Measurements from ENCODE around the gene GPX4.

The GPX4 gene

DNA sequence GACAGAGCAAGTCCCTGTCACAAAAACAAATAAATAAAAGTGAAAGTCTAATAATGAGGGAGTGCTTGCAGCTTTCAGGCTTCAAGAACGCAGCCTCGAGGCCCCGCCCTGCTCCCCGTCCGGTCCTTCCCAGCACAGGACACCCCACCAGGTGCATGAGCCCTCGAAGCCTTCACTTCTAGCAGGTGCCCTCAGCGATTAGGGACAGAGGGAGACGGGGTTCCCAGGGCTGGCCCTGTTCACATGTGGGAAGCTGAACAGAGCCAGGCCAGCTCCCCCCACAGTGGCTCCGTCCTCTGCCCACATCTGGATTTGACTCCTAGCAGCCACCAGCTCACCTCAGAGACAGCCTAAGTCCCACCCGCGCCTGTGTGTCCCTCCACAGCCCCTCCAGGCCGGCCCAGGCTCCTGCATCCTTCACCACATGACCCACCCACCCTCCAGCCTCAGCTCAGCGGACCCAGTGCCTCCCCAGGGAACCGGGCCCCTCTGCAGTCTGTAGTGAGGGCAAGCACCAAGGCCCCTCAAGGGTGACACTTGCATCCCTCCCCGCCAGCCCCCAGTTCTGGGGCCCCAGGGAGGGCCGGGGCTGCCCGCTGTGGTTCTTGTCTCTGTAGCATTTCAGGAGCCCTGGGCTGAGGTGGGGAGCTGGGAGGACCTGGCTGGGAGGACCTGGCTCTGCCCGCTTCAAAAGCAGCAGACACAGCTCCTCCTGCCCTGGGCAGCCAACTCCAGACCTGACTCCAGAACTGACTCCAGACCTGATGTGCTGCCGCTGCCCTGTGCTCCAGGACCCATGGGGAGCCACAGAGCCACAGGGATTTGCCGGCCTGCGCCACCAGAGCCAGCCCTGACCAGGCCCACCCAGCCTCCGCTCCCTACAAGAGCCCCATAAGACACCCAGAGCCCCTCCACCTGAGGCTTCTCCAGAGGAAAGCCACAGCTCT is 27.2 kb downstream of the GPX4 start:
- peak; percentile 45 for DNase-seq (ENCODE audit: low spot score)

DNA sequence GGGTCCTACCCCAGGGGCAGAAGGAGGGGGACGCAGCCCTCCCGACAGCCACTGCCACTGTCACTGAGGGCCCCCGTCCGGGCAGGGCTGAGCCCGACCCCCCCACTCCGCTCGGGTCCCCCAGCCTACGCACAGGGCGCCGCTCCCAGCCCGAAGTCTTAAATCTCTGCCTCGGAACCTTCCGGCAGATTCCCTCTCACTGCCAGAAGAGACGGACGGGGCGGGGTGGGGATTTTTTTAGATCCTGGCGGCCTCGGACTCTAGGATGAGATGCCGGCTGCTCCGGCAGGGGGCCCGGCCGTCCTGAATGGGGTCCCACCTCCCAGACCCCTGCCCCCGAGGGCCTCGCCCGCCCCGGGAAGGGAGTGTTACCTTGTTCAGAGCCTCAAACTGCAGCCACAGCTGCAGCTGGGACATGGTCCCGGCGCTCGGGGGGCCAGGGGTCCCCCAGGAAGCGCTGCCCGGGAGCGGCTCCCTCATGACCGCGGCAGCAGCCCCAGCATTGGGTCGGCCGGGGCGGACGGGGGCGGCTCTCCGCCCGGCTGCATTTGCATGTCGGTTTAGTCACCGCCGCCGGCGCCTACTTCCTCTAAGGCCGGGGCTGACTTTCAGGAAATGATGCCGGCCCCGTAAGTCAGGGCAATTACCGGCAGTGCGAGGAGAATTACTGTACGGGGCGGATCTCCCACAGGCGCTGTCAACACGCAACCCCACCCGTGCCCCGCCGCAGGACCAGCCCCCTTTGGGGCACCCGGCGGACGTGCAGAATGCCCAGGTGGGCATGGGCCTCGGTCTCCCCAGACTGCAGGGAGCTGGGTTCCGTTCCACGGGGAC is 28.1 kb downstream of the GPX4 start:
- peak; percentile 90 for DNase-seq (ENCODE audit: low spot score)

DNA sequence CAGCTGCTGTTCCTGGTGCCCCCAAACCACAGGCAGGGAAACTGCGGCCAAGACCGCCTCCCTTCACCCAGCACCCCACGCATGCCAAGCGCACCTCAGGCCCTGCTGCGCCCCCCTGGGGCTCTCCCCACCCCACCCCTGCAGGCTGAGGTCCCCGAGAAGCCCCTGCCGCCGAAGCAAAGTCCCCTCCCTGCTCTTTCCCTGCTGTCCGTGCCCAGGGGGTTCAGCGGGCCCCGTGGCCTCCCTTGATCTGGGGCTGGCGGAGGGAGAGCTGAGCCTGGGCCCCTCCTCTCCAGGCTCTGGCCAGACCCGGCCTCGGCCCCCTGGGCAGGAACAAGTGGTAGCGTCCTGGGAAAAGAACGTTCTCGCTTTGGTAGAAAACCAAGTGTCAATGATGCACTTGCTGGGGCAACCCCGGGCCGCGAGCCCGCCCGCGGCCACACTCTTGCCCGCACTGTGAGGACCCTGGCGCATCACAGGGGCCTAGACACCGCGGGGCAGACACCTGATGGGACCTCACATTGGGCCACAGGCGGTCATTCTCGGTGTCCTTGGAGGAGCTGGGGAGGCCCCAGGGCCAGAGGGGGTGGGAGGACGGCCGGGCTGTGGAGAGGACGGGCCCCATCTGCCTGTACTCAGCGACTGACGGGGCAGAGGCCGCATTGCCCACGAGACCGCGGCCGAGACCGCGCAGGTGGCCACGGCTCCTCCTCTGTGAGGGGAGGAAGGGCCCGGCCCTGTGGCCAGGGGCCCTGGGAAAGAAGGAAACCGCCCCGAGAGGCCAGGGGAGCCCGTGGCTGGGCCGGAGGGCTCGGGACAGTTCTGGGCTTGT is 29.0 kb downstream of the GPX4 start:
- no peak for DNase-seq (ENCODE audit: low spot score)

DNA sequence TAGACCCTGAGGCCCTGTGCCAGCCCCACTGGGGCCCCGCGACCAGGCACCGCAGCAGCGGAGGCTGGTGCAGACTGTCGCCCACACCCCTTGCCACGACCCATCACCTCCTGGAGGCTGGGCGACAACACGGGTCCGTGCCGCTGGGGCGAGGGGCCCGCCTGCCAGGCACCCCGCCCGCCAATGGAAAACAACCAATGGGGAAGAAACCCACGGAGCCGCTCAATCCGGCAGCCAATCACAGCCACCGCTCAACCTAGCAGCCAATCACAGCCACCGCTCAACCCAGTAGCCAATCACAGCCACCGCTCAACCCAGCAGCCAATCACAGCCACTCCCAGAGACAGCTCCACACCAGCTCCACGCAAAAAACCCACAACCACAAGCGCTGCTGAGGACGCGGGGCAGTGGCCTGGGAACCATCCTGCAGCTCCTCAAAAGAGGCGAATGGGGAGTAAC is 29.7 kb downstream of the GPX4 start:
- DNase-seq (ENCODE audit: low spot score): peak; percentile 70

DNA sequence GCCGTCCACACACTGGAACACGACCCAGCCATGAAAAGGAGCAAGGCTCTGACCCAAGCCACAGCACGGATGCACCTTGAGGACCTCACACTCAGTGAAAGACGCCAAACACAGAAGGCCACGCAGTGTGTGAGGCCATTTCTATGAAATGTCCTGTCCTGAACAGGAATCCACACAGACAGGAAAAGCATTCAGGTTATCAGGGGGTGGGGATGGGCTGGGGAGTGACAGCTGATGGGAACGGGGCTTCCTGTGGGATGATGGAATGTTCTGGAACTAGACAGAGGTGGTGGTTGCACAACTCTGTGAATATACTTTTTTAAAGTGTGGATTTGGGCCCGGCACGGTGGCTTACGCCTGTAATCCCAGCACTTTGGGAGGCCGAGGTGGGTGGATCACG is 30.6 kb downstream of the GPX4 start:
- DNase-seq (ENCODE audit: low spot score): no peak

DNA sequence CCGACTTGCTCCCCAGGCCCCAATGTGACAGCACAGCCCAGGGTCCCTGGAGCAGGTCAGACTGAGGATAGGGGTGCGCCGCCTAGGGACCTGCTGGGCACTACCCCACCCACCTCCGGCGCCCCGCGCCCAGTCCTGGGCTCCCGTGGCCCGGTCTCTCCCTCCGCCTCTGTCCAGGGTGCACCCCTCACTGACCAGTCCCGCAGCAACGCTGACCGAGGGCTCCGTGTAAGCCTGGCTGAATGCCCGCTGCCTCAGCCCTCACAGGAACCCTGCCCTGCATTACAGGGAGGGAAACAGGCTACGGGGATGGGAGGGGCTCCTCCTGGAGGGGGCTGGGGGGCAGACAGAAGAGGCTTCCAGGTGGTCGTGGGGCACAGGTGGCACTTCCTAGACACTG is 31.7 kb downstream of the GPX4 start:
- no peak for DNase-seq (ENCODE audit: low spot score)

DNA sequence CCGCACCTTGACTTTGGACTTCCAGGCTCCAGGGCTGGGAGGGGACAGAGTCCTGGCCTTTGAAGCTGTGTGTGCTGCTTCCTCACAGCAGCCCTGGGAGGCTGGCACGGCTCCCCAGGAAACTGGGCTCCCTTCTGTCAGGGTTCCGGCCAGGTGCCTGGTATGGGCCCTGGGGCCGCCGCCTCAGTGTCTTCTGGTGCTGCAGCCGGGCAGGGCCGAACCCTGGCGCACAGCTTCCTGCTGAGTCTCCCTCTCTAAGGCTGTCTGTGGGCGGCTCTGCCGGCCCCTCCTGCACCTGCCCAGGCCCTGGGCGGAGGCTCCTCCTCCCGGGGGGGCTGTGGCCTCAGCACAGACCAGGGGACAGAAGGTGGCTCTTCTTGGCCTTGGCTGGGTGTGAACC is 32.4 kb downstream of the GPX4 start:
- no peak for DNase-seq (ENCODE audit: low spot score)

DNA sequence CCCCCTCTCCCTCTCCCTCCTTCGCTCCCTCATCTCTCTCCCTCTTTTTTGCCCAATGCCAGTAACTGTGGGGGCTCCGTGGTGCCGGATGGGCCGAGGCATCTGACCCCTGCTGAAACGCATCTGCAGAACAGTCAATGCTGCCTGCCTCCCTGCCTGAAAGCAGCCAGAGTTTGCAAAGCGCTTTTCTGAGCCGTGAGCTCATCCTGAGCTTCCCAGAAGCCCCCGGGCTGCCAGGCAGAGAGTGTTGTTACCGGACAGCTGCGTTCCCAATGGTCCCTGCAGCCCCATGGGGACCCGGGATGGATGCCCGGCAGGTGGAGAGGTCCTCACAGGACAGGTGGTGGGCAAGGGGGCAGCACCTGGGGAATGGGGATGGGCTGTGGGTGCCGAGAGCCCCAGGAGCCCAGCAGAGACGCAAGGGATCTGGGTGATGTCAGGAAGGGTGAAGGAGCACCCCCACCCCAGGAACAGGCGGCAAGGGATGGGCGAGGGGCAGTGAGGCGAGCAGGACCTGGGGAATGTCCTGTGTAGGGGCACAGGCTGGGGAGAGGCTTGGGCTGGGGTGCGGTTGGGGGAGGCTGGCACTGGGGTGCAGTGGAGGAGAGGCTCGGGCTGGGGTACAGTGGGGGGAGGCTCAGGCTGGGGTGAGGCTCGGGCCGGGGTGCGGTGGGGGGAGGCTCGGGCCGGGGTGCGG is 33.0 kb downstream of the GPX4 start:
- no peak for DNase-seq (ENCODE audit: low spot score)

DNA sequence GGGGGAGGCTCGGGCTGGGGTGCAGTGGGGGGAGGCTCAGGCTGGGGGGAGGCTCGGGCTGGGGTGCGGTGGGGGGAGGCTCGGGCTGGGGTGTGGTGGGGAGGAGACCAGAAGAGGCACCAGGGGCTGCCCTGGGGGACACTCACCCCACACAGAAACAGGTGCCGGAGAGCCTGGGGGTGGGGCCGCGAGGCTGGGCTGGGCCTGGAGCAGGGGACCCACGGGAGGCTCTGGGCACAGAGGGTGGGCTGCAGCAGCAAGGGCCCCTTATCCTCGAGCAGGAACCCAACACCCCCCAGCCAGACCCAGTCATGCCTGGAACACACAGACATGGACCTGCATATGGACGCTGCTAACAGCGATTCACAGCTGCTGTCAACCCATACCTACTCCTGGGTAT is 34.3 kb downstream of the GPX4 start:
- no peak for DNase-seq (ENCODE audit: low spot score)

DNA sequence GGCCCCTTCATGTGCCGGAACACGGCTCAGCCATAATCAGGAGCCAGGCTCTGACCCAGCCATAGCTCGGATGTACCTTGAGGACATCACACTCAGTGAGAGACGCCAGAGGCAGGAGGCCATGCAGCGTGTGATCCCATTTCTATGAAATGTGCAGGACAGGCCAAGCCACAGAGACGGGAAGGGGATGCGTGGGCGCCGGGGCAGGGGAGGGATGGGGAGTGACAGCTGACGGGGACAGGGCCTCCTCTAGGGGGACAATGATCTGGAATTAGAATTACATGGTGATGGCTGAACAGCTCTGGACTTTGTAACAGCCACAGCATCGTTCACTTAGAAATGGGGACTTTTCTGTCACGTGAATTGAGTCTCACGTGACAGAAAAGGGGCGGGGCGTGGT is 35.3 kb downstream of the GPX4 start:
- no peak for DNase-seq (ENCODE audit: low spot score)

DNA sequence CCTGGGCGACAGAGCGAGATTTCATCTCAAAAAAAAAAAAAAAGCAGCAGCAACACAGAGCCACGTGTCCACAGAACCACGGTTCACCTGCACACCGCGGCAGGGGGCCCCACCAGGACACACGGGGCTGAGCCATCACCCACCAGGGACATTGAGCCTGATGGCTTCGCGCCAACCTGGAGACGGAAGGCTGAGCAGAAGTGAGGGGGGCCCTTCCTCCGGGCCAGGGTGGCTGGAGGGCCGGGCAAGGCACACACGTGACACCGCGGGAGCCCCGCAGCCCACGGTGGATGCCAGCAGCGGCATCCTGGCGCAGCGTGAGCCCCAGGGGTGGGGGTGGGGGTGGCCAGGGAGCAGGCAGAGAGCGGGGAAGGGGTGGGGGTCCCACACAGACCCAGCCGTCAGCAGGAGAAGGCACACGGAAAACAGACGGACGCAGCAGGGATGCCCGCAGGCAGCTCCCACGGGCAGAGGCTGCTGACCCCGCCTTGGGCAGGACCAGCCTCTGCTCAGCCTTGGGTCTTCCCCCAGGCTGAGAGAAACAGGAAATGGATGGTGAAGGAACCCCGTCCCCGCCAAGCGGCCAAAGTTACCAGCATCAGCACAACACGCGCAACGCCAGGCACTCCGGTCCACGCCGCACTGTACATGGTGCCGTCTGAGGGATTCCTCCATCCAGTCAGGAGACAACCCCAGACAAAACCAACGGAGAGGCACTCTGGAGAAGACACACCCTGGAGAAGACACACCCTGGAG is 36.7 kb downstream of the GPX4 start:
- no peak for DNase-seq (ENCODE audit: low spot score)

DNA sequence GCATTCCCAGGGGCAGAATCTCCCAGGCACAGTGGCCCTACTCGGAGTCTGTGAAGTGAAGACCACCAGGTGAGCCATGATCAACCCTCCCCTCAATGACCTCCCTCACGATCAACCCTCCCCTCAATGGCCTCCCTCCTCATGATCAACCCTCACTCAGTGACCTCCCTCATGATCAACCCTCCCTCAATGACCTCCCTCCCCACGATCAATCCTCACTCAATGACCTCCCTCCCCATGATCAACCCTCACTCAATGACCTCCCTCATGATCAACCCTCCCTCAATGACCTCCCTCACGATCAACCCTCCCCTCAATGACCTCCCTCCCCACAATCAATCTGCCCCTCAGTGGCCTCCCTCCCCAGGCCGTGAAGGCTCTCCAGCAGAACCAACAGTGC is 38.1 kb downstream of the GPX4 start:
- no peak for DNase-seq (ENCODE audit: low spot score)

DNA sequence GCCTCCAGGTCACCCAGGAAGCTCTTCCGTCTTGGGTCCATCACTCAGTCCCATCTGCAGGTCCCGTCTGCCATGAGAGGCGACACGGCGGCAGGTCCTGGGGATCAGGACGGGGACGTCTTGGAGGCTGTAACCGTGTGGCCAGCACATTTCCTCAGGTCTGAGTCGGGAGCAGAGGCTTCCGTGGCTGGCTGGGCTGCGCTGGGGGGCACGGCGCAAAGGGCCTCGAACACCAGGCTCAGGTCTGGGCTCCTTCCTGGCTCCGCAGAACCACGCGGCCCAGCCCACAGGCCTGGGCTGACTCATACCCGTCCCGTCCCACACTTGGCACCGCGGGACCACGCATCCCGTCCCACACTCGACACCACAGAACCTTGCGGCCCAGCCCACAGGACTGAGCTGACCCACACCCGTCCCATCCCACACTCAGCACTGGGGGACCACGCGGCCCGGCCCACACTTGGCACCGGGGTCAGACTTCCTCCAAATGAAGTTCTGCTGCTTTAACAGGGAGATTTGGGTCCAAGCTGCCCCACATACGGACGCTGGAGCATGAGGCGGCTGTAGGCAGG is 40.1 kb downstream of the GPX4 start:
- no peak for DNase-seq (ENCODE audit: low spot score)

DNA sequence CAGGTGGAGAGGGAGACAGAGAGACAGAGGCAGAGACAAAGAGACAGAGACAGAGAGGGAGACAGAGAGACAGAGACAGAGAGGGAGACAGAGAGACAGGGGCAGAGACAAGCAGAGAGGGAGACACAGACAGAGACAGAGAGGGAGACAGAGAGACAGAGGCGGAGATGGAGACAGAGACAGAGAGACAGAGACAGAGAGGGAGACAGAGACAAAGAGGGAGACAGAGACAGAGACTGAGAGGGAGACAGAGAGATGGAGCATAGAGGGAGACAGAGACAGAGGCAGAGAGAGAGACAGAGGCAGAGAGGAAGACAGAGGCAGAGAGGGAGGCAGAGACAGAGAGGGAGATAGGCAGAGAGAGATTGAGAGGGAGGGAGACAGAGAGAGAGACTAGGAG is 40.9 kb downstream of the GPX4 start:
- no peak for DNase-seq (ENCODE audit: low spot score)

DNA sequence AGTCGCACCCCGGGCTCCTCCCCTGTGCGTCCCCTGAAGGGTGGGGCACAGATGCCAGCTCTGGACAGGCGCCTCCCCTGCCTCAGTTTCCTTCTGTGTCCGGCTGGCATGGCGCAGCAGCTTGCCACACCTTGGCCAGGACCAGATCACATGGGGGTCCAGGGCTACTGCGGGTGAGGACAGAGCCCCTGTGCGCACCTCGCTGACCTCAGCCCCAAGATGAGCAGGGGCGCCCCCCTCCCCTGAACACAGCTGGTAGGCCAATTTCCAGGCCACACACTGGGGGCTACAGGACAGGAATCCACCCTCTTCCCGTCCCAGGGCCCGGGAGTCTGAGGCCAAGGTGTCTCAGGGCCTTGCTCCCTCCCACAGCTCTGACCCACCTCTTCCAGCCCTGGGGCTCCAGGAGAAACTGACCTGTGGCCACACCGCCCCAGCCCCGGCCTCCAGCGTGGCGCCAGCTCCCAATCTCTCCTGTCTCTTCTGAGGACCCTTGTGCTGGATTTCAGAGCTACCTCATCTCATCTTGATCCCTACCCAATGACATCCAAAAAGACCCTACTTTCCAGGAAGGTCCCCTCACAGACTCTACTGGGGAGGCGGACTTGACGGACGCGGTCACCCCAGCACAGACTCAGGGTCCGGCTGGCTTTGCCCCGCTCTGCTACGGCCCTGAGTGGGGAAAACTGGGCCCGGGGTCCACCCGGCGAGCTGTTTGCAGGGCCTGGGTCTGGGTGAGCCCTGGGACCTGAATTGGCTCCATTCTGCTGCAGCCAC is 42.0 kb downstream of the GPX4 start:
- no peak for DNase-seq (ENCODE audit: low spot score)

DNA sequence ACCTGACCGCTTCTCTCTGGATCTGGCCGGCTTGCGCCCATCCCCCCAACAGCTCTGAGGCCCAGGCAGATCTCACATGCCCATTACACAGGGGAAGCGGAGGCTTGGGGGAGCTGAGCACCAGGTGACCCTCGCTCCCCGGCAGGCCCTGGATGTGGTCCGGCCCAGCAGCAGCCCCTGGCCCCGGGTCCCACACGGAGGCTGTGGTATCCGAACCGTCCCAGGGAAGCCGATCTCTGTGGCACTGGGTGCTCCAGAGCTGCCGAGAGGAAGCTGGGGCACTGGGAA is 42.6 kb downstream of the GPX4 start:
- DNase-seq (ENCODE audit: low spot score): no peak

DNA sequence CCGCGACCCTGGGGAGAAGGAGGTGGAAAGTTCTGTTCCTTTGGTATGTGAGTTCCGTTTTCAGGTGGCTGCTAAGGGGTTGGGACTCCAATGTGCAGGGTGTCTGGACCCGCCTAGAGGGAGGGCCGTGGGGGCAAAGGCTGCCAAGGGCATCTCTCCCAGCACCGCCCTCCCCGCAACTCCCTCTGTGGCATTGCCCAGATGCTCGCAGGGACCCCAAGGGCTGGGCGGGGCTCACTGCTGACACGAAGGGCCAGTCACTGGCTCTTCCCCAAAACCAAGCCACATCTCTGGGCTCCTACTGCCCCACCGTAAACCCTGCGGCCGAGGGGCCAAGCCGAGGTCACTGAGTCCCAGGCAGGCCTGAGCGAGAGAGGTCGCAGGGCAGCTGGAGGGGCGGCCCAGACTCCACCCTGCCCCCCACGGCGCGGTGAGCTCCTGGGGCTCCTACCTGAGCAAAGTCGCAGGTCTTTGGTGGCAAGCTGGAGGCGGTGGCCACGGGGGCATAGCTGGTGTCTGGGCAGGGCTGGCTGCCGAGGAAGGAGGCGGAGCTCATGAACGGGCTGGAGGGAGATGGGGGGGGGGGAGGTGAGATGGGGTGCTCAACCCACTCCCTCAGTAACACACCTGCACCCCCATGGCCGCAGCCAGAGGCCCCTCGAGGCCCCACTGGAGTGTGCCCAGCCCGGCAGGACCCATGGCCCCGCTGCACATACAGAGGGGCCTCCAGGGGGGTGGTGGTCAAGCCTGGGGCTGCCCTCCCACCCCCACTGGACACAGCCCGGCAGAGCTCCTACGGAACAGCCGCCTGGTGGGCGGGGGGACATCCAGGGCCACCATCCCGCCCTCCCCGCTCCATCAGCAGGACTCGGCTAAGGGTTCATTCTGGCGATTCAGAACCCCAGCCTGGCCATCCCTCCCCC is 43.3 kb downstream of the GPX4 start:
- no peak for DNase-seq (ENCODE audit: low spot score)

DNA sequence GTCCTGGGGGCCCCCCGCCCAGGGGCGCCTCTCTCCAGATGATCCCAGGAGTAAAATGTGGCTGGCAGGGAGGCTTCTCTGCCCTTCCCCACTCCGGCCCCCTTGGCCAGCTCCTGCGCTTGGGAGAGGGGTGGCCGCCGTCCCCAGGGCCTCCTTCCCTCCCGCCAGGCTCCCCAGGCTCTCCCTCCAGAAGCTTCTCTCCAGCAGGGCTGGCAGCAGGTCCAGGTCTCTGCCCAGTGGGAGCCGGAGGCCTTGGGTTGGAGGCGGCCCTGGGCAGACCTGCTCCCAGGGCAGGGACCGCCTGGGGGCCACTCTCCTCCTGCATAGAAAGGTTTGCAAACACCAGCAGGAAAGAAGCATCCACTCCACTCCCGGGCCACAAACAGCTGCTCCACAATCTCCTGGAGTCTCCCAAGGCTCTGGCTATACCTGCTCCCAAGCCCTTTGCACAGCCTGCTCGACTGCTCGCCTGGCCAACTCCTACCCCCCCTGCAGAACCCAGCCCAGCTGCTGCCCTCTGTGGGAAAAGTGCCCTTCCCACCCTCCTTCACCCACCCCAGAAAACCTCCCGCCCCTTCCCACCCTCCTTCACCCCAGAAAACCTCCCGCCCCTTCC is 44.2 kb downstream of the GPX4 start:
- DNase-seq (ENCODE audit: low spot score): no peak
